ENCODE measurements around the gene TTLL11.

Gene TTLL11

GRCh38 chr9:122116448-122117173 lies 23.5 kb upstream of the TTLL11 start:
- no peak for TF ChIP-seq GLIS3 (CRISPR knock-in tag; IDR thresholded peaks at IDR 0.05)
- TF ChIP-seq TCF4 (CRISPR knock-in tag; IDR thresholded peaks at IDR 0.05; ENCODE audit: borderline replicate concordance) = no peak
- no peak for TF ChIP-seq CSRNP3 (CRISPR knock-in tag; IDR thresholded peaks at IDR 0.05)
- no peak for TF ChIP-seq BACH2 (CRISPR knock-in tag; IDR thresholded peaks at IDR 0.05; ENCODE audit: borderline replicate concordance)
- no peak for TF ChIP-seq ZNF8 (CRISPR knock-in tag; IDR thresholded peaks at IDR 0.05)
- no peak for TF ChIP-seq ESRRG (CRISPR knock-in tag; IDR thresholded peaks at IDR 0.05)
- TF ChIP-seq OSR1 (CRISPR knock-in tag; IDR thresholded peaks at IDR 0.05) = no peak
- no peak for TF ChIP-seq ZNF70 (CRISPR knock-in tag; IDR thresholded peaks at IDR 0.05)
- no peak for TF ChIP-seq ZNF565 (CRISPR knock-in tag; conservative IDR thresholded peaks at IDR 0.05; ENCODE audit: low read depth)
- no peak for TF ChIP-seq POU6F1 (CRISPR knock-in tag; IDR thresholded peaks at IDR 0.05; ENCODE audit: borderline replicate concordance, low read depth)
- no peak for TF ChIP-seq ZC3H10 (CRISPR knock-in tag; IDR thresholded peaks at IDR 0.05)
- no peak for TF ChIP-seq CREB5 (CRISPR knock-in tag; IDR thresholded peaks at IDR 0.05; ENCODE audit: low read depth)
- TF ChIP-seq ISL1 (CRISPR knock-in tag; IDR thresholded peaks at IDR 0.05) = no peak
- no peak for ATAC-seq

GRCh38 chr9:122116040-122116439 lies 22.9 kb upstream of the TTLL11 start:
- ATAC-seq = no peak
- TF ChIP-seq CREB5 (CRISPR knock-in tag; IDR thresholded peaks at IDR 0.05; ENCODE audit: low read depth) (no peak), SNAI2 (CRISPR knock-in tag; IDR thresholded peaks at IDR 0.05) (no peak), PPARA (CRISPR knock-in tag; IDR thresholded peaks at IDR 0.05; ENCODE audit: borderline replicate concordance) (no peak), ZNF70 (CRISPR knock-in tag; IDR thresholded peaks at IDR 0.05) (no peak), RARB (CRISPR knock-in tag; IDR thresholded peaks at IDR 0.05) (no peak), OSR1 (CRISPR knock-in tag; IDR thresholded peaks at IDR 0.05) (no peak), CSRNP3 (CRISPR knock-in tag; IDR thresholded peaks at IDR 0.05) (no peak), BACH2 (CRISPR knock-in tag; IDR thresholded peaks at IDR 0.05; ENCODE audit: borderline replicate concordance) (no peak), ZC3H10 (CRISPR knock-in tag; IDR thresholded peaks at IDR 0.05) (no peak), POU6F1 (CRISPR knock-in tag; IDR thresholded peaks at IDR 0.05; ENCODE audit: borderline replicate concordance, low read depth) (no peak), GLIS3 (CRISPR knock-in tag; IDR thresholded peaks at IDR 0.05) (no peak), ARNTL (CRISPR knock-in tag; IDR thresholded peaks at IDR 0.05; ENCODE audit: borderline replicate concordance, low read depth) (no peak), ZNF8 (CRISPR knock-in tag; IDR thresholded peaks at IDR 0.05) (no peak)

- no peak for TF ChIP-seq TSHZ2 (CRISPR knock-in tag; IDR thresholded peaks at IDR 0.05)
- peak; percentile 91 for TF ChIP-seq ZNF70 (CRISPR knock-in tag; IDR thresholded peaks at IDR 0.05)
- TF ChIP-seq PATZ1 (CRISPR knock-in tag; IDR thresholded peaks at IDR 0.05; ENCODE audit: borderline replicate concordance) = no peak
- ATAC-seq = no peak
Measured at GRCh38 chr9:122115176-122116035, 22.3 kb upstream of the TTLL11 start.

All from SK-N-SH treated with all-trans-retinoic acid at 6 μM for 48 hours (cell line).